Osteoblast (primary cell): ENCODE results near the gene ANKRD33. TPM values are rescaled to one million over a fixed set of nuclear protein-coding genes. Genes with fewer than 3 reads are reported as not detected.
A peak's percentile ranks its signal among the peaks of the same experiment; 100 is the strongest.

Experiments used
- DNase-seq: peaks from one replicate; pipeline ENCODE4 v3.0.0; 2011; ENCODE audit warnings: low spot score, mixed read lengths; ENCODE audit not compliant: insufficient read length; ENCODE audit errors: missing footprints
- H2AFZ ChIP-seq: 2 replicates; pipeline ENCODE4 v1.6.0; 2011; ENCODE audit warnings: mild to moderate bottlenecking, low read length
- H3K27ac ChIP-seq: 2 replicates; pipeline ENCODE4 v1.5.1; 2011; ENCODE audit warnings: mild to moderate bottlenecking, low read depth, low read length, moderate library complexity
- H3K27me3 ChIP-seq: 2 replicates; pipeline ENCODE4 v1.6.0; 2012; ENCODE audit warnings: mild to moderate bottlenecking, control low read depth, inconsistent platforms, low read length, moderate library complexity; ENCODE audit not compliant: insufficient read depth
- H3K36me3 ChIP-seq: 2 replicates; pipeline ENCODE4 v1.5.1; 2011; ENCODE audit warnings: mild to moderate bottlenecking, low read length, control low read depth, moderate library complexity; ENCODE audit not compliant: insufficient read depth
- H3K4me1 ChIP-seq: 2 replicates; pipeline ENCODE4 v1.5.1; 2011; ENCODE audit warnings: mild to moderate bottlenecking, low read length, control low read depth, moderate library complexity; ENCODE audit not compliant: insufficient read depth
- H3K4me2 ChIP-seq: 2 replicates; pipeline ENCODE4 v1.6.0; 2011; ENCODE audit warnings: mild to moderate bottlenecking, low read length; ENCODE audit not compliant: insufficient read depth
- H3K4me3 ChIP-seq: fragments of 200-600 bp; sonication (generic); 3 replicates; pipeline ENCODE4 v1.5.1; 2012; ENCODE audit warnings: mild to moderate bottlenecking, low read length, inconsistent platforms; ENCODE audit not compliant: insufficient read depth
- H3K79me2 ChIP-seq: 2 replicates; pipeline ENCODE4 v1.6.0; 2012; ENCODE audit warnings: mild to moderate bottlenecking, low read length, control low read depth, inconsistent platforms; ENCODE audit not compliant: insufficient read depth
- H3K9me3 ChIP-seq: 2 replicates; pipeline ENCODE4 v1.5.1; 2011; ENCODE audit warnings: low read depth, low read length, control low read depth
- H4K20me1 ChIP-seq: 2 replicates; pipeline ENCODE4 v1.6.0; 2012; ENCODE audit warnings: mild to moderate bottlenecking, low read length, control low read depth; ENCODE audit not compliant: insufficient read depth
- CTCF ChIP-seq: IDR thresholded peaks from 2 replicates; pipeline ENCODE4 v1.5.1; 2011; ENCODE audit warnings: mild to moderate bottlenecking, low read depth, low read length, moderate library complexity; ENCODE audit errors: extremely low read depth
- total RNA-seq: library from RNA; depleted of rRNA; stranded (reverse); fragments of >200 nt; gene quantifications from 2 replicates; pipeline ENCODE4 v1.2.3, GENCODE V29; 2012

ANKRD33 gene
- total RNA-seq, 1 donor: not detected

GRCh38 chr12:51898937-51899336, 11.0 kb downstream of the ANKRD33 start:
- Histone ChIP-seq H3K4me1 (peaks cover 11% of the 10 kb centered on the region), H3K4me3 (no peak overlapping the region), H3K9me3 (no peaks in the 10 kb centered on the region), H3K4me2 (no peak overlapping the region), H3K36me3 (no peaks in the 10 kb centered on the region), H3K27me3 (no peaks in the 10 kb centered on the region), H4K20me1 (no peaks in the 10 kb centered on the region), H2AFZ (peak overlapping the region; percentile 47), H3K79me2 (no peaks in the 10 kb centered on the region), H3K27ac (no peak overlapping the region)
- no peak for TF ChIP-seq CTCF
- DNase-seq: peak; percentile 94

GRCh38 chr12:51900323-51900889, 12.5 kb downstream of the ANKRD33 start:
- Histone ChIP-seq H3K27ac (no peak overlapping the region), H2AFZ (no peak overlapping the region), H3K27me3 (no peaks in the 10 kb centered on the region), H3K4me1 (peaks cover 9% of the 10 kb centered on the region), H3K9me3 (no peaks in the 10 kb centered on the region), H3K4me3 (no peak overlapping the region), H3K4me2 (no peak overlapping the region), H4K20me1 (no peaks in the 10 kb centered on the region), H3K36me3 (no peaks in the 10 kb centered on the region), H3K79me2 (no peaks in the 10 kb centered on the region)
- no peak for TF ChIP-seq CTCF
- DNase-seq: no peak

- Histone ChIP-seq H3K79me2 (no peaks in the 10 kb centered on the region), H3K4me1 (peaks cover 9% of the 10 kb centered on the region), H3K4me3 (no peak overlapping the region), H3K4me2 (no peak overlapping the region), H3K27ac (no peak overlapping the region), H3K36me3 (no peaks in the 10 kb centered on the region), H4K20me1 (no peaks in the 10 kb centered on the region), H3K9me3 (no peaks in the 10 kb centered on the region), H2AFZ (no peak overlapping the region), H3K27me3 (no peaks in the 10 kb centered on the region)
- TF ChIP-seq CTCF: no peak
- DNase-seq: peak; percentile 81
Observed at GRCh38 chr12:51901121-51901817, 13.4 kb downstream of the ANKRD33 start.

- no peaks in the 10 kb centered on the region for H3K9me3 ChIP-seq
- no peak overlapping the region for H3K4me2 ChIP-seq
- H4K20me1 ChIP-seq: no peaks in the 10 kb centered on the region
- no peaks in the 10 kb centered on the region for H3K79me2 ChIP-seq
- no peak overlapping the region for H2AFZ ChIP-seq
- no peak overlapping the region for H3K27ac ChIP-seq
- DNase-seq: peak; percentile 1
- no peak overlapping the region for H3K4me3 ChIP-seq
- TF ChIP-seq CTCF: no peak
- H3K36me3 ChIP-seq: no peaks in the 10 kb centered on the region
- no peaks in the 10 kb centered on the region for H3K27me3 ChIP-seq
- H3K4me1 ChIP-seq: peaks cover 9% of the 10 kb centered on the region
Observed at GRCh38 chr12:51901881-51902280, 14.0 kb downstream of the ANKRD33 start.
